Measurements from ENCODE around the gene DYNC1H1. TPM values are rescaled to one million over a fixed set of nuclear protein-coding genes. Genes with fewer than 3 reads are reported as not detected.

Gene DYNC1H1
- total and polyA plus RNA-seq, 2 of the 13 experiments (the other 11 are each of a cell fraction or from before 2014, with no cell fraction given): 74.4 to 239 TPM

DNA sequence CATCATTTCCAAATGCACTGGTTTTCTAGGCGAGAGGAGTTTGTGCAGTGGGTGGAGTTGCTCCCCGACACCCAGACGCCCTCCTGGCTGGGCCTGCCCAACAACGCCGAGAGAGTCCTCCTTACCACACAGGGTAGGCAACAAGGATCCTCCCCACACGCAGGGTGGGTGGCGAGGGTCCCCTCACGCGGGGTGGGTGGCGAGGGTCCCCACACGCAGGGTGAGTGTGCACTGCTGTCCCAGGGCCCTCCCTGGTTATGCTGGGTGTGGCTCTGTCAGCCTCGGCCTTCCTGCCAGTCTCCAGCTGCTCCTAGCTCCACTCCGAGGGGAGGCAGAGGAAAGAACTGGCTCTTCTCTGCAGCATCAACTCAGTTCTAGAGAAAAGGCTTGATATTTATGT, 80.2 kb downstream of the DYNC1H1 start:
- in situ Hi-C loops (cut with HindIII; ENCODE audit: extremely low pct_ligation_motif_present, low pct_unique_long_range_greater_than_20kb): no loop called here
- FAIRE-seq (no peak), ATAC-seq (no peak), DNase-seq (ENCODE audit: low spot score) (no peak)
- no peaks in the 10 kb centered on the region for H3K79me2 ChIP-seq (ENCODE audit: insufficient read depth, low read length)
- no peaks in the 10 kb centered on the region for H4K20me1 ChIP-seq (ENCODE audit: insufficient read depth, low read length)
- H3K9ac ChIP-seq (ENCODE audit: insufficient read depth, low read depth, low read length): no peak overlapping the region
- H3K36me3 ChIP-seq (replicated peaks in 1 of 2; ENCODE audit: control insufficient read depth in 1 of 2, insufficient read depth in 2 of 2, low read length in 2 of 2): peaks cover 50 to 78% of the 10 kb centered on the region in 2 experiments
- H3K9me3 ChIP-seq (ENCODE audit: low read length): no peaks in the 10 kb centered on the region
- TF ChIP-seq TCF7L2 (IDR thresholded peaks at IDR 0.05; ENCODE audit: low read depth, low read length) (no peak), SRSF1 (optimal IDR thresholded peaks at IDR 0.05; ENCODE audit: low read depth, low read length) (no peak), MIER3 (CRISPR knock-in tag; IDR thresholded peaks at IDR 0.05; ENCODE audit: borderline replicate concordance) (no peak), ZNF256 (CRISPR knock-in tag; conservative IDR thresholded peaks at IDR 0.05) (no peak), ZNF205 (CRISPR knock-in tag; IDR thresholded peaks at IDR 0.05) (no peak), IKZF4 (CRISPR knock-in tag; IDR thresholded peaks at IDR 0.05; ENCODE audit: borderline replicate concordance, low read depth, not compliant biosample characterization) (no peak), ZNF451 (CRISPR knock-in tag; IDR thresholded peaks at IDR 0.05) (no peak), NCOA1 (CRISPR knock-in tag; IDR thresholded peaks at IDR 0.05) (no peak), ZNF816 (CRISPR knock-in tag; IDR thresholded peaks at IDR 0.05; ENCODE audit: borderline replicate concordance) (no peak)
- TF ChIP-seq, protein P1, sequence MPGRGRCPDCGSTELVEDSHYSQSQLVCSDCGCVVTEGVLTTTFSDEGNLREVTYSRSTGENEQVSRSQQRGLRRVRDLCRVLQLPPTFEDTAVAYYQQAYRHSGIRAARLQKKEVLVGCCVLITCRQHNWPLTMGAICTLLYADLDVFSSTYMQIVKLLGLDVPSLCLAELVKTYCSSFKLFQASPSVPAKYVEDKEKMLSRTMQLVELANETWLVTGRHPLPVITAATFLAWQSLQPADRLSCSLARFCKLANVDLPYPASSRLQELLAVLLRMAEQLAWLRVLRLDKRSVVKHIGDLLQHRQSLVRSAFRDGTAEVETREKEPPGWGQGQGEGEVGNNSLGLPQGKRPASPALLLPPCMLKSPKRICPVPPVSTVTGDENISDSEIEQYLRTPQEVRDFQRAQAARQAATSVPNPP (CRISPR knock-in tag; IDR thresholded peaks at IDR 0.05): no peak
- TF ChIP-seq, protein P2, sequence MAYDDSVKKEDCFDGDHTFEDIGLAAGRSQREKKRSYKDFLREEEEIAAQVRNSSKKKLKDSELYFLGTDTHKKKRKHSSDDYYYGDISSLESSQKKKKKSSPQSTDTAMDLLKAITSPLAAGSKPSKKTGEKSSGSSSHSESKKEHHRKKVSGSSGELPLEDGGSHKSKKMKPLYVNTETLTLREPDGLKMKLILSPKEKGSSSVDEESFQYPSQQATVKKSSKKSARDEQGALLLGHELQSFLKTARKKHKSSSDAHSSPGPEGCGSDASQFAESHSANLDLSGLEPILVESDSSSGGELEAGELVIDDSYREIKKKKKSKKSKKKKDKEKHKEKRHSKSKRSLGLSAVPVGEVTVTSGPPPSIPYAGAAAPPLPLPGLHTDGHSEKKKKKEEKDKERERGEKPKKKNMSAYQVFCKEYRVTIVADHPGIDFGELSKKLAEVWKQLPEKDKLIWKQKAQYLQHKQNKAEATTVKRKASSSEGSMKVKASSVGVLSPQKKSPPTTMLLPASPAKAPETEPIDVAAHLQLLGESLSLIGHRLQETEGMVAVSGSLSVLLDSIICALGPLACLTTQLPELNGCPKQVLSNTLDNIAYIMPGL (CRISPR knock-in tag; IDR thresholded peaks at IDR 0.05; ENCODE audit: borderline replicate concordance in 1 of 2, low read depth in 1 of 2): no peak
- TF ChIP-seq, protein P3, sequence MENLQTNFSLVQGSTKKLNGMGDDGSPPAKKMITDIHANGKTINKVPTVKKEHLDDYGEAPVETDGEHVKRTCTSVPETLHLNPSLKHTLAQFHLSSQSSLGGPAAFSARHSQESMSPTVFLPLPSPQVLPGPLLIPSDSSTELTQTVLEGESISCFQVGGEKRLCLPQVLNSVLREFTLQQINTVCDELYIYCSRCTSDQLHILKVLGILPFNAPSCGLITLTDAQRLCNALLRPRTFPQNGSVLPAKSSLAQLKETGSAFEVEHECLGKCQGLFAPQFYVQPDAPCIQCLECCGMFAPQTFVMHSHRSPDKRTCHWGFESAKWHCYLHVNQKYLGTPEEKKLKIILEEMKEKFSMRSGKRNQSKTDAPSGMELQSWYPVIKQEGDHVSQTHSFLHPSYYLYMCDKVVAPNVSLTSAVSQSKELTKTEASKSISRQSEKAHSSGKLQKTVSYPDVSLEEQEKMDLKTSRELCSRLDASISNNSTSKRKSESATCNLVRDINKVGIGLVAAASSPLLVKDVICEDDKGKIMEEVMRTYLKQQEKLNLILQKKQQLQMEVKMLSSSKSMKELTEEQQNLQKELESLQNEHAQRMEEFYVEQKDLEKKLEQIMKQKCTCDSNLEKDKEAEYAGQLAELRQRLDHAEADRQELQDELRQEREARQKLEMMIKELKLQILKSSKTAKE (CRISPR knock-in tag; IDR thresholded peaks at IDR 0.05; ENCODE audit: borderline replicate concordance): no peak
- TF ChIP-seq, protein P4, sequence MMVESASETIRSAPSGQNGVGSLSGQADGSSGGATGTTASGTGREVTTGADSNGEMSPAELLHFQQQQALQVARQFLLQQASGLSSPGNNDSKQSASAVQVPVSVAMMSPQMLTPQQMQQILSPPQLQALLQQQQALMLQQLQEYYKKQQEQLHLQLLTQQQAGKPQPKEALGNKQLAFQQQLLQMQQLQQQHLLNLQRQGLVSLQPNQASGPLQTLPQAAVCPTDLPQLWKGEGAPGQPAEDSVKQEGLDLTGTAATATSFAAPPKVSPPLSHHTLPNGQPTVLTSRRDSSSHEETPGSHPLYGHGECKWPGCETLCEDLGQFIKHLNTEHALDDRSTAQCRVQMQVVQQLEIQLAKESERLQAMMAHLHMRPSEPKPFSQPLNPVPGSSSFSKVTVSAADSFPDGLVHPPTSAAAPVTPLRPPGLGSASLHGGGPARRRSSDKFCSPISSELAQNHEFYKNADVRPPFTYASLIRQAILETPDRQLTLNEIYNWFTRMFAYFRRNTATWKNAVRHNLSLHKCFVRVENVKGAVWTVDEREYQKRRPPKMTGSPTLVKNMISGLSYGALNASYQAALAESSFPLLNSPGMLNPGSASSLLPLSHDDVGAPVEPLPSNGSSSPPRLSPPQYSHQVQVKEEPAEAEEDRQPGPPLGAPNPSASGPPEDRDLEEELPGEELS (CRISPR knock-in tag; IDR thresholded peaks at IDR 0.05): no peak
- H2AFZ ChIP-seq (ENCODE audit: low read length): no peak overlapping the region
- POLR2A ChIA-PET: no interaction called here
- no peak overlapping the region for H3K4me3 ChIP-seq (replicated peaks in 1 of 3; ENCODE audit: insufficient read depth in 1 of 3, low read depth in 2 of 3, low read length in 3 of 3)
- CTCF ChIA-PET (ENCODE audit: low intra/inter-chr PET ratio, low total read pairs): no interaction called here
- BruUV-seq (replicated peaks): no TSS peak
- H3K4me1 ChIP-seq (ENCODE audit: insufficient read depth, low read length): no peaks in the 10 kb centered on the region
- intact Hi-C loops (cut with micrococcal nuclease; ENCODE audit: unreplicated experiment): no loop called here
- WGBS (ENCODE audit: low lambda C conversion rate): 100% methylated on average over 2 of the region's 13 CpGs
- H3K27me3 ChIP-seq (ENCODE audit: control insufficient read depth in 1 of 2, insufficient read depth in 2 of 2, low read length in 2 of 2): no peaks in the 10 kb centered on the region
- H3K27ac ChIP-seq (ENCODE audit: extremely low read length, insufficient read depth, low read length): no peak overlapping the region
- no peak overlapping the region for H3K4me2 ChIP-seq (ENCODE audit: low read depth, low read length)
